H1 (cell line): Measurements from ENCODE around the gene RAB4B.

Experiments
- EP300 ChIP-seq, 2 experiments: IDR thresholded peaks; 1 replicate in 1 of 2; 2 replicates in 1 of 2; pipeline ENCODE4 v1.6.1; 2011 to 2012; ENCODE audit warnings: low read depth in 2 of 2, low read length in 2 of 2, mild to moderate bottlenecking in 2 of 2, borderline replicate concordance in 1 of 2, inconsistent platforms in 1 of 2, moderate library complexity in 1 of 2
- GABPA ChIP-seq: IDR thresholded peaks from 2 replicates; pipeline ENCODE4 v1.6.1; 2011; ENCODE audit warnings: mild to moderate bottlenecking, low read length, moderate library complexity, borderline replicate concordance; ENCODE audit not compliant: insufficient read depth
- POLR2A ChIP-seq, 2 experiments: IDR thresholded peaks; 1 replicate in 1 of 2; 2 replicates in 1 of 2; pipeline ENCODE4 v1.6.1; 2011; ENCODE audit warnings: low read depth in 2 of 2, low read length in 2 of 2, mild to moderate bottlenecking in 2 of 2; ENCODE audit errors: control extremely low read depth in 1 of 2
- POLR2AphosphoS5 ChIP-seq: IDR thresholded peaks from 2 replicates; pipeline ENCODE4 v1.6.1; 2011; ENCODE audit warnings: low read depth, low read length
- TF ChIP-seq, protein P1 (sequence below): IDR thresholded peaks from 2 replicates; pipeline ENCODE4 v1.6.1; 2011; ENCODE audit warnings: low read length, improper control_type of control experiment

GRCh38 chr19:40776932-40777644, 959 bp upstream of the RAB4B start:
- no peak for TF ChIP-seq EP300 (IDR thresholded peaks at IDR 0.05; ENCODE audit: borderline replicate concordance in 1 of 2, low read depth in 2 of 2, low read length in 2 of 2)
- TF ChIP-seq, protein P1, sequence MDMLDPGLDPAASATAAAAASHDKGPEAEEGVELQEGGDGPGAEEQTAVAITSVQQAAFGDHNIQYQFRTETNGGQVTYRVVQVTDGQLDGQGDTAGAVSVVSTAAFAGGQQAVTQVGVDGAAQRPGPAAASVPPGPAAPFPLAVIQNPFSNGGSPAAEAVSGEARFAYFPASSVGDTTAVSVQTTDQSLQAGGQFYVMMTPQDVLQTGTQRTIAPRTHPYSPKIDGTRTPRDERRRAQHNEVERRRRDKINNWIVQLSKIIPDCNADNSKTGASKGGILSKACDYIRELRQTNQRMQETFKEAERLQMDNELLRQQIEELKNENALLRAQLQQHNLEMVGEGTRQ, result no peak
- no peak for TF ChIP-seq GABPA
- TF ChIP-seq POLR2A (IDR thresholded peaks at IDR 0.05; ENCODE audit: control extremely low read depth in 1 of 2, low read depth in 2 of 2, low read length in 2 of 2), result no peak
- TF ChIP-seq POLR2AphosphoS5, result no peak
